Skin of body (tissue), 2 donors: ENCODE measurements around the gene SFMBT2. TPM values are rescaled to one million over a fixed set of nuclear protein-coding genes. Genes with fewer than 3 reads are reported as not detected.

ENCODE experiments used
- small RNA-seq: library from RNA; depleted of rRNA; stranded (forward); fragments of <200 nt; gene quantifications from one replicate; pipeline ENCODE3, GENCODE V24; 2014; ENCODE audit warnings: low replicate concordance
- total RNA-seq: library from RNA; depleted of rRNA; stranded (reverse); fragments of >200 nt; gene quantifications from one replicate; pipeline ENCODE4 v1.2.3, GENCODE V29; 2014

SFMBT2 gene
- total RNA-seq, 1 donor from 2014 or later = 5.8 TPM

Small RNAs within 50 kb of the gene (small RNA-seq; reads per million reads assigned to genes)
- gene AL590095.2 (not detected), gene COX6CP17 (not detected)
